HepG2 (cell line): ENCODE measurements around the gene MMP25. TPM values are rescaled to one million over a fixed set of nuclear protein-coding genes. Genes with fewer than 3 reads are reported as not detected.

Source experiments
- ATAC-seq: fragments of 200-7000 bp; cut with Tn5 transposase; 3 replicates; pipeline ENCODE4 v1.9.1; 2020; ENCODE audit warnings: mild to moderate bottlenecking, moderate library complexity
- BruUV-seq: library from RNA; stranded (reverse); fragments of 400-500 nt; replicated peaks from 2 replicates; lab custom pipeline; 2021; lab: Mats Ljungman, UMichigan
- CTCF ChIA-PET: fragments of 300-600 bp; formaldehyde crosslinking; extraction: SDS; loops from one replicate; lab custom pipeline; 2021; ENCODE audit warnings: low total read pairs, inconsistent platforms, low intra/inter-chr PET ratio; lab: Yijun Ruan, JAX
- POLR2A ChIA-PET: fragments of 350-600 bp; sonication (Branson Sonifier 250); formaldehyde crosslinking; loops from one replicate; lab custom pipeline; 2020; ENCODE audit warnings: antibody characterized with exemption, inconsistent platforms; lab: Yijun Ruan, JAX
- DNase-seq: peaks from one replicate; pipeline ENCODE4 v3.0.0-alpha.2; 2015; ENCODE audit warnings: low spot score
- FAIRE-seq: peaks from 3 replicates; lab custom pipeline; 2011; peaks lifted over from hg19 to GRCh38; lab: Jason Lieb, UNC
- H2AFZ ChIP-seq: one replicate; pipeline ENCODE4 v1.6.1; 2011; ENCODE audit warnings: low read length, inconsistent platforms
- H3K27ac ChIP-seq: fragments of 300-600 bp; 3 replicates; pipeline ENCODE4 v1.8.0; 2011; ENCODE audit warnings: mixed run types, mild to moderate bottlenecking, mixed read lengths, low read length, inconsistent platforms; ENCODE audit not compliant: insufficient read depth; ENCODE audit errors: extremely low read length
- H3K27me3 ChIP-seq, 2 experiments: fragments of 200-600 bp in 1 of 2; 2 replicates in 1 of 2; 3 replicates in 1 of 2; pipeline versions ENCODE4 v1.6.0 to v1.8.0; 2011; ENCODE audit warnings: low read length in 2 of 2, mild to moderate bottlenecking in 2 of 2, moderate library complexity in 2 of 2, inconsistent platforms in 1 of 2; ENCODE audit not compliant: insufficient read depth in 2 of 2, control insufficient read depth in 1 of 2
- H3K36me3 ChIP-seq, 2 experiments: fragments of 200-600 bp in 1 of 2; replicated peaks in 1 of 2; 2 replicates in 1 of 2; 3 replicates in 1 of 2; pipeline versions ENCODE4 v1.5.1 to v1.8.0; 2011; ENCODE audit warnings: low read length in 2 of 2, inconsistent platforms in 1 of 2; ENCODE audit not compliant: insufficient read depth in 2 of 2, control insufficient read depth in 1 of 2
- H3K4me1 ChIP-seq: 2 replicates; pipeline ENCODE4 v1.5.1; 2012; ENCODE audit warnings: low read length, inconsistent platforms; ENCODE audit not compliant: insufficient read depth
- H3K4me2 ChIP-seq: 2 replicates; pipeline ENCODE4 v1.6.0; 2011; ENCODE audit warnings: low read depth, low read length, inconsistent platforms
- H3K4me3 ChIP-seq, 3 experiments: fragments of 200-600 bp in 1 of 3; sonication (generic), shearing (Covaris generic) in 1 of 3; replicated peaks in 1 of 3; 2 replicates each; pipeline ENCODE4 v1.5.1; 2011 to 2016; ENCODE audit warnings: low read length in 3 of 3, inconsistent platforms in 2 of 3, low read depth in 2 of 3, mild to moderate bottlenecking in 2 of 3, control low read depth in 1 of 3, mixed read lengths in 1 of 3; ENCODE audit not compliant: insufficient read depth in 1 of 3
- H3K79me2 ChIP-seq: one replicate; pipeline ENCODE4 v1.6.1; 2011; ENCODE audit warnings: low read length, inconsistent platforms; ENCODE audit not compliant: insufficient read depth
- H3K9ac ChIP-seq: 2 replicates; pipeline ENCODE4 v1.6.0; 2011; ENCODE audit warnings: mild to moderate bottlenecking, low read depth, low read length, inconsistent platforms; ENCODE audit not compliant: insufficient read depth
- H3K9me3 ChIP-seq: 2 replicates; pipeline ENCODE4 v1.5.1; 2012; ENCODE audit warnings: mild to moderate bottlenecking, low read length
- H4K20me1 ChIP-seq: 2 replicates; pipeline ENCODE4 v1.6.0; 2011; ENCODE audit warnings: inconsistent platforms, mild to moderate bottlenecking, low read length, moderate library complexity; ENCODE audit not compliant: insufficient read depth
- FOXA1 ChIP-seq, 2 experiments: fragments of 450-650 bp in 1 of 2; sonication (generic) in 1 of 2; formaldehyde crosslinking in 1 of 2; IDR thresholded peaks; 2 replicates each; pipeline versions ENCODE4 v1.4.0 to v1.6.1; 2016 to 2020; ENCODE audit warnings: missing genetic modification reagents in 1 of 2
- GFI1 ChIP-seq: sonication (generic); formaldehyde crosslinking; IDR thresholded peaks from 2 replicates; pipeline ENCODE4 v1.5.0; 2020; ENCODE audit warnings: missing genetic modification reagents, mild to moderate bottlenecking, borderline replicate concordance
- HIVEP1 ChIP-seq: sonication (generic); formaldehyde crosslinking; IDR thresholded peaks from 2 replicates; pipeline ENCODE4 v1.4.0; 2020; ENCODE audit warnings: mild to moderate bottlenecking, missing genetic modification reagents
- SCMH1 ChIP-seq: sonication (generic); formaldehyde crosslinking; IDR thresholded peaks from 2 replicates; pipeline ENCODE4 v1.9.0; 2021; ENCODE audit warnings: missing genetic modification reagents, mild to moderate bottlenecking, borderline replicate concordance
- SMAD9 ChIP-seq: sonication (generic); formaldehyde crosslinking; IDR thresholded peaks from 2 replicates; pipeline ENCODE4 v1.5.1; 2020; ENCODE audit warnings: mild to moderate bottlenecking, missing genetic modification reagents
- TBL1XR1 ChIP-seq: fragments of 150-350 bp; IDR thresholded peaks from 2 replicates; pipeline ENCODE4 v1.6.1; 2014; ENCODE audit warnings: borderline replicate concordance, low read length; ENCODE audit not compliant: partially characterized antibody
- TBX3 ChIP-seq: fragments of 450-650 bp; IDR thresholded peaks from 2 replicates; pipeline ENCODE4 v1.6.1; 2017; ENCODE audit warnings: antibody characterized with exemption, mild to moderate bottlenecking, inconsistent platforms, borderline replicate concordance
- ZFP36L2 ChIP-seq: sonication (generic); formaldehyde crosslinking; IDR thresholded peaks from 2 replicates; pipeline ENCODE4 v1.4.0; 2020; ENCODE audit warnings: missing genetic modification reagents
- ZMYM2 ChIP-seq: sonication (generic); formaldehyde crosslinking; IDR thresholded peaks from 2 replicates; pipeline ENCODE4 v1.8.0; 2022; ENCODE audit warnings: mild to moderate bottlenecking, missing genetic modification reagents
- ZNF256 ChIP-seq: sonication (generic); formaldehyde crosslinking; conservative IDR thresholded peaks from 2 replicates; pipeline ENCODE4 v1.4.0; 2020; ENCODE audit warnings: missing genetic modification reagents
- ZNF350 ChIP-seq: sonication (generic); formaldehyde crosslinking; IDR thresholded peaks from 2 replicates; pipeline ENCODE4 v1.4.0; 2020; ENCODE audit warnings: mild to moderate bottlenecking, low read depth, missing genetic modification reagents, borderline replicate concordance
- ZNF589 ChIP-seq: sonication (generic); formaldehyde crosslinking; conservative IDR thresholded peaks from 2 replicates; pipeline ENCODE4 v1.8.0; 2022; ENCODE audit warnings: mild to moderate bottlenecking, moderate library complexity, missing genetic modification reagents
- ZNF766 ChIP-seq: sonication (generic); formaldehyde crosslinking; IDR thresholded peaks from 2 replicates; pipeline ENCODE4 v1.5.0; 2020; ENCODE audit warnings: missing genetic modification reagents, borderline replicate concordance
- ZSCAN22 ChIP-seq: sonication (generic); formaldehyde crosslinking; IDR thresholded peaks from 2 replicates; pipeline ENCODE4 v1.4.0; 2020; ENCODE audit warnings: mild to moderate bottlenecking, missing genetic modification reagents
- ZXDC ChIP-seq: sonication (generic); formaldehyde crosslinking; IDR thresholded peaks from 2 replicates; pipeline ENCODE4 v1.5.0; 2020; ENCODE audit warnings: mild to moderate bottlenecking, missing genetic modification reagents
- WGBS: methylation state at CpG from one replicate; pipeline ENCODE4 v1.1.6; 2017; ENCODE audit warnings: low lambda C conversion rate; 5-methylcytosine and 5-hydroxymethylcytosine counted together
- in situ Hi-C: cut with HindIII; loops from 2 replicates; pipeline ENCODE4 v1.10.0; 2017; ENCODE audit warnings: low pct_unique_long_range_greater_than_20kb; ENCODE audit not compliant: extremely low pct_ligation_motif_present
- intact Hi-C: fragments of 100-400 bp; cut with micrococcal nuclease; formaldehyde crosslinking; loops from one replicate; pipeline ENCODE4 v1.10.0; 2022; ENCODE audit not compliant: unreplicated experiment
- polyA plus RNA-seq, 8 experiments: library from polyadenylated mRNA; depleted of rRNA in 3 of 8; stranded (reverse) in 7 of 8; unstranded in 1 of 8; fragments of >200 nt; fragmentation: Illumina TruSeq in 4 of 8; extraction: Trizol in 4 of 8; gene quantifications; 2 replicates each; pipeline versions ENCODE4 v1.2.1 to v1.2.3, GENCODE V29; 2011 to 2016; ENCODE audit warnings: low read depth in 4 of 8, missing spikeins in 1 of 8, mixed read lengths in 1 of 8; ENCODE audit not compliant: insufficient read depth in 1 of 8
- total RNA-seq, 5 experiments: library from RNA; depleted of rRNA; stranded (reverse); fragments of >200 nt; fragmentation: Illumina TruSeq; extraction: Trizol; gene quantifications; 2 replicates each; pipeline ENCODE4 v1.2.3, GENCODE V29; 2016; ENCODE audit warnings: low read depth in 1 of 5
- TF ChIP-seq, protein P1 (sequence below): sonication (generic); formaldehyde crosslinking; IDR thresholded peaks from 2 replicates; pipeline ENCODE4 v1.4.0; 2020; ENCODE audit warnings: low read depth, missing genetic modification reagents

Gene MMP25
- total and polyA plus RNA-seq, 2 of the 13 experiments (the other 11 are each of a cell fraction or from before 2014, with no cell fraction given) = 0.04 to 0.08 TPM

GRCh38 chr16:3087243-3088235, 41.2 kb downstream of the MMP25 start (continued):
- TF ChIP-seq FOXA1 (IDR thresholded peaks at IDR 0.05) (no peak), FOXA1 (CRISPR knock-in tag; IDR thresholded peaks at IDR 0.05) (no peak), TBX3 (no peak), ZNF766 (0 out of 2 replicates have a peak, but pooled peaks have one; percentile 20), ZNF256 (CRISPR knock-in tag) (no peak), GFI1 (CRISPR knock-in tag) (no peak), SMAD9 (CRISPR knock-in tag) (no peak), ZMYM2 (CRISPR knock-in tag) (0 out of 2 replicates have a peak, but pooled peaks have one; percentile 40)

GRCh38 chr16:3088450-3088849, 42.1 kb downstream of the MMP25 start:
- no peak overlapping the region for H3K27ac ChIP-seq
- no peaks in the 10 kb centered on the region for H3K36me3 ChIP-seq
- no peak for DNase-seq
- H3K4me2 ChIP-seq = no peak overlapping the region
- intact Hi-C loops = no loop called here
- POLR2A ChIA-PET = interaction anchor here (1.2 to 2.8 kb wide), 2 partner anchors 11 to 29 kb away, joined by 4 to 17 read pairs; partner anchors contain the start of gene ZSCAN10
- no peaks in the 10 kb centered on the region for H3K9me3 ChIP-seq
- ATAC-seq = no peak
- CTCF ChIA-PET = interaction anchor here (2.3 kb wide), 1 partner anchor 29 kb away, joined by 7 read pairs; no protein-coding TSS in a partner anchor
- peaks cover 51% of the 10 kb centered on the region for H3K4me1 ChIP-seq
- no TSS peak for BruUV-seq
- FAIRE-seq = no peak
- no peaks in the 10 kb centered on the region for H3K79me2 ChIP-seq
- H3K27me3 ChIP-seq = peaks cover 0 to 11% of the 10 kb centered on the region in 2 experiments; a peak in 2 of 5 replicates
- WGBS = 80% methylated on average over 7 of the region's 7 CpGs
- H3K4me3 ChIP-seq = no peak overlapping the region
- no peak overlapping the region for H3K9ac ChIP-seq
- H2AFZ ChIP-seq = no peak overlapping the region
- in situ Hi-C loops = no loop called here
- no peaks in the 10 kb centered on the region for H4K20me1 ChIP-seq
- no peak for TF ChIP-seq ZNF589
- TF ChIP-seq ZFP36L2 = no peak
- TF ChIP-seq ZNF350 (CRISPR knock-in tag) = no peak
- TF ChIP-seq ZSCAN22 = no peak
- TF ChIP-seq TBL1XR1 = no peak
- TF ChIP-seq HIVEP1 (CRISPR knock-in tag) = no peak
- TF ChIP-seq SCMH1 (CRISPR knock-in tag) = no peak
- no peak for TF ChIP-seq ZXDC (CRISPR knock-in tag)
- TF ChIP-seq, protein P1, sequence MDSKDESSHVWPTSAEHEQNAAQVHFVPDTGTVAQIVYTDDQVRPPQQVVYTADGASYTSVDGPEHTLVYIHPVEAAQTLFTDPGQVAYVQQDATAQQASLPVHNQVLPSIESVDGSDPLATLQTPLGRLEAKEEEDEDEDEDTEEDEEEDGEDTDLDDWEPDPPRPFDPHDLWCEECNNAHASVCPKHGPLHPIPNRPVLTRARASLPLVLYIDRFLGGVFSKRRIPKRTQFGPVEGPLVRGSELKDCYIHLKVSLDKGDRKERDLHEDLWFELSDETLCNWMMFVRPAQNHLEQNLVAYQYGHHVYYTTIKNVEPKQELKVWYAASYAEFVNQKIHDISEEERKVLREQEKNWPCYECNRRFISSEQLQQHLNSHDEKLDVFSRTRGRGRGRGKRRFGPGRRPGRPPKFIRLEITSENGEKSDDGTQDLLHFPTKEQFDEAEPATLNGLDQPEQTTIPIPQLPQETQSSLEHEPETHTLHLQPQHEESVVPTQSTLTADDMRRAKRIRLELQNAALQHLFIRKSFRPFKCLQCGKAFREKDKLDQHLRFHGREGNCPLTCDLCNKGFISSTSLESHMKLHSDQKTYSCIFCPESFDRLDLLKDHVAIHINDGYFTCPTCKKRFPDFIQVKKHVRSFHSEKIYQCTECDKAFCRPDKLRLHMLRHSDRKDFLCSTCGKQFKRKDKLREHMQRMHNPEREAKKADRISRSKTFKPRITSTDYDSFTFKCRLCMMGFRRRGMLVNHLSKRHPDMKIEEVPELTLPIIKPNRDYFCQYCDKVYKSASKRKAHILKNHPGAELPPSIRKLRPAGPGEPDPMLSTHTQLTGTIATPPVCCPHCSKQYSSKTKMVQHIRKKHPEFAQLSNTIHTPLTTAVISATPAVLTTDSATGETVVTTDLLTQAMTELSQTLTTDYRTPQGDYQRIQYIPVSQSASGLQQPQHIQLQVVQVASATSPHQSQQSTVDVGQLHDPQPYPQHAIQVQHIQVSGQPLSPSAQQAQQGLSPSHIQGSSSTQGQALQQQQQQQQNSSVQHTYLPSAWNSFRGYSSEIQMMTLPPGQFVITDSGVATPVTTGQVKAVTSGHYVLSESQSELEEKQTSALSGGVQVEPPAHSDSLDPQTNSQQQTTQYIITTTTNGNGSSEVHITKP (CRISPR knock-in tag) = no peak
